SH-SY5Y (cell line): Measurements from ENCODE around the gene OR2M5.

Source experiments
- GATA2 ChIP-seq: IDR thresholded peaks from 2 replicates; pipeline ENCODE4 v1.6.1; 2011; ENCODE audit warnings: mild to moderate bottlenecking, low read depth, low read length
- GATA3 ChIP-seq: IDR thresholded peaks from 2 replicates; pipeline ENCODE4 v1.6.1; 2011; ENCODE audit warnings: low read depth, mild to moderate bottlenecking, low read length, moderate library complexity

DNA sequence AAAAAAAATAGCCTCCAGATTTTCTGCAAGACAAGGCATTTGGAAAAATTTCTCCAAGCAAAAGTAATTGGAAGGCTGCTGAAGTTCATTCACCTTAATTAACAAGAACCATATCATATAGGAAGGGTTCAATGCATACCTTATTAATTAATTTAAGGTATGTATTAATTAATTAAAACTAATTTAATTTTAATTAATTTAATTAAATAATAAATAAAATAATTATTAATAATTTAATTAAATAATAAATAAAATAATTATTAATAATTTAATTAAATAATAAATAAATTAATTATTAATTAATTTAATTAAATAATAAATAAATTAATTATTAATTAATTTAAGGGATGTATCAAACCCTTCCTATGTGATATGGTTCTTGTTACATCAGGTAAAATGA, 42.1 kb upstream of the OR2M5 start:
- TF ChIP-seq GATA3: no peak
- no peak for TF ChIP-seq GATA2
